Neural cell (in vitro differentiated cells): ENCODE measurements around the gene SERPINB3. TPM values are rescaled to one million over a fixed set of nuclear protein-coding genes. Genes with fewer than 3 reads are reported as not detected.
"Not testable (repeated sequence)": the region's sequence is repeated elsewhere in the genome, so short reads cannot be mapped to it uniquely, and the experiment has no call there.

ENCODE experiments used
- H2AFZ ChIP-seq: fragments of 200-600, 300-800 bp; sonication (generic), shearing (Covaris generic); 2 replicates; pipeline ENCODE4 v1.6.0; 2014; ENCODE audit warnings: low read depth, mild to moderate bottlenecking, antibody characterized with exemption, low read length, moderate library complexity
- H3F3A ChIP-seq: fragments of 200-600 bp; shearing (Covaris generic); 2 replicates; pipeline ENCODE4 v1.6.1; 2016; ENCODE audit warnings: mild to moderate bottlenecking, moderate library complexity, mixed read lengths, antibody characterized with exemption, low read length; ENCODE audit not compliant: insufficient read depth, poor library complexity, severe bottlenecking
- H3K27ac ChIP-seq: fragments of 200-600, 300-800 bp; sonication (generic), shearing (Covaris generic); 2 replicates; pipeline ENCODE4 v1.5.1; 2014; ENCODE audit warnings: mild to moderate bottlenecking, low read length, moderate library complexity
- H3K27me3 ChIP-seq: fragments of 300-800, 200-600 bp; sonication (generic), shearing (Covaris generic); 2 replicates; pipeline ENCODE4 v1.6.0; 2014; ENCODE audit warnings: mild to moderate bottlenecking, low read depth, low read length, moderate library complexity; ENCODE audit not compliant: insufficient read depth
- H3K36me3 ChIP-seq: fragments of 300-800, 200-600 bp; sonication (generic), shearing (Covaris generic); 2 replicates; pipeline ENCODE4 v1.5.1; 2014; ENCODE audit warnings: mild to moderate bottlenecking, antibody characterized with exemption, low read length, moderate library complexity; ENCODE audit not compliant: insufficient read depth
- H3K4me2 ChIP-seq: fragments of 300-800, 200-600 bp; sonication (generic), shearing (Covaris generic); 2 replicates; pipeline ENCODE4 v1.6.0; 2014; ENCODE audit warnings: mild to moderate bottlenecking, low read length
- H3K4me3 ChIP-seq: fragments of 300-800, 200-600 bp; sonication (generic), shearing (Covaris generic); 2 replicates; pipeline ENCODE4 v1.5.1; 2014; ENCODE audit warnings: mild to moderate bottlenecking, low read length, moderate library complexity
- H3K79me2 ChIP-seq: fragments of 200-600 bp; shearing (Covaris generic); replicated peaks from 2 replicates; pipeline ENCODE4 v1.6.0; 2014; ENCODE audit warnings: mild to moderate bottlenecking, low read length, moderate library complexity; ENCODE audit not compliant: insufficient read depth
- H3K9ac ChIP-seq: fragments of 300-800, 200-600 bp; sonication (generic), shearing (Covaris generic); 2 replicates; pipeline ENCODE4 v1.6.1; 2016; ENCODE audit warnings: mild to moderate bottlenecking, low read length, mixed read lengths
- H3K9me2 ChIP-seq: fragments of 200-600 bp; shearing (Covaris generic); 2 replicates; pipeline ENCODE4 v1.6.1; 2016; ENCODE audit warnings: mild to moderate bottlenecking, low read length, mixed read lengths; ENCODE audit not compliant: insufficient read depth
- H3K9me3 ChIP-seq: fragments of 200-600, 300-800 bp; sonication (generic), shearing (Covaris generic); 2 replicates; pipeline ENCODE4 v1.6.1; 2016; ENCODE audit warnings: mild to moderate bottlenecking, mixed run types, low read length, moderate library complexity, mixed read lengths
- H4K20me1 ChIP-seq: fragments of 200-600 bp; shearing (Covaris generic); 2 replicates; pipeline ENCODE4 v1.6.1; 2016; ENCODE audit warnings: mild to moderate bottlenecking, mixed run types; ENCODE audit not compliant: insufficient read depth
- CTCF ChIP-seq: fragments of 450-650 bp; IDR thresholded peaks from 2 replicates; pipeline ENCODE4 v1.5.1; 2014; ENCODE audit warnings: antibody characterized with exemption, mild to moderate bottlenecking, moderate library complexity; ENCODE audit not compliant: poor library complexity, severe bottlenecking
- EP300 ChIP-seq: fragments of 450-650 bp; conservative IDR thresholded peaks from 2 replicates; pipeline ENCODE4 v1.6.1; 2014; ENCODE audit warnings: antibody characterized with exemption, mild to moderate bottlenecking, moderate library complexity; ENCODE audit not compliant: poor library complexity, severe bottlenecking
- EZH2 ChIP-seq: fragments of 200-600, 300-800 bp; shearing (Covaris generic), sonication (generic); IDR thresholded peaks from 2 replicates; pipeline ENCODE4 v1.6.1; 2014; ENCODE audit warnings: antibody characterized with exemption, low read length, borderline replicate concordance, mild to moderate bottlenecking; ENCODE audit not compliant: insufficient read depth, poor library complexity, severe bottlenecking
- MXI1 ChIP-seq: fragments of 450-650 bp; conservative IDR thresholded peaks from 2 replicates; pipeline ENCODE4 v1.6.1; 2014; ENCODE audit warnings: antibody characterized with exemption, mild to moderate bottlenecking; ENCODE audit not compliant: poor library complexity, severe bottlenecking
- POLR2AphosphoS5 ChIP-seq: IDR thresholded peaks from 2 replicates; pipeline ENCODE4 v1.6.1; 2012
- RAD21 ChIP-seq: fragments of 450-650 bp; conservative IDR thresholded peaks from 2 replicates; pipeline ENCODE4 v1.6.1; 2014; ENCODE audit warnings: antibody characterized with exemption, mild to moderate bottlenecking, moderate library complexity
- REST ChIP-seq: IDR thresholded peaks from 2 replicates; pipeline ENCODE4 v1.6.1; 2012; ENCODE audit warnings: borderline replicate concordance
- SMC3 ChIP-seq: fragments of 450-650 bp; conservative IDR thresholded peaks from 2 replicates; pipeline ENCODE4 v1.6.1; 2014; ENCODE audit warnings: antibody characterized with exemption, mild to moderate bottlenecking, moderate library complexity; ENCODE audit not compliant: poor library complexity
- TAF1 ChIP-seq: IDR thresholded peaks from 2 replicates; pipeline ENCODE4 v1.6.1; 2012; ENCODE audit warnings: low read depth
- polyA plus RNA-seq: library from polyadenylated mRNA; depleted of rRNA; stranded (reverse); fragments of >200 nt; gene quantifications from 2 replicates; pipeline ENCODE4 v1.2.3, GENCODE V29; 2014

SERPINB3 gene
- polyA plus RNA-seq, 1 donor from 2014 or later = not detected

DNA sequence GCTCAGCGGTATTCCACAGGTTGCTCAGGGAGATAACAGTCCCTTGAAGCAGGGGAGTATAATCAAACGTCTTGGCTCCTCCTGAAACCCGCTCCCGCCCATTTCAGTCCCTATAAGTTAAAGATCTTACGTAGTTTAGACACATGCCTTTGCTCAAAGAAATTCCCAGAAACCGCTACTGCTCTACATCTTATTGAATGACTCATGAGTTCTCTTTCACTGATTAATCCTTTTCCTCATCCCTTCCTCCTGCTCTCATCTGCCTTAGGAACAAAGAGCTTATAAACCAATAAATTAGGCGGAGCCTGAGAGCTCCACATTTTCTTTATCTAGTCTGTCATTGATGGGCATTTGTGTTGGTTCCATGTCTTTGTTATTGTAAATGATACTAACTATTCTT, 13.5 kb downstream of the SERPINB3 start:
- H3K27ac ChIP-seq = no peak overlapping the region
- no peaks in the 10 kb centered on the region for H3K36me3 ChIP-seq
- H3K4me3 ChIP-seq = no peak overlapping the region
- no peak overlapping the region for H2AFZ ChIP-seq
- H3K79me2 ChIP-seq = no peaks in the 10 kb centered on the region
- H4K20me1 ChIP-seq = no peaks in the 10 kb centered on the region
- no peaks in the 10 kb centered on the region for H3F3A ChIP-seq
- H3K4me2 ChIP-seq = no peak overlapping the region
- TF ChIP-seq POLR2AphosphoS5 (no peak), TAF1 (no peak), RAD21 (no peak), SMC3 (no peak), MXI1 (no peak), REST (no peak), EZH2 (no peak), EP300 (no peak)
- H3K9me3 ChIP-seq = no peaks in the 10 kb centered on the region
- H3K9ac ChIP-seq = no peak overlapping the region
- H3K27me3 ChIP-seq = no peaks in the 10 kb centered on the region
- H3K9me2 ChIP-seq = no peaks in the 10 kb centered on the region

DNA sequence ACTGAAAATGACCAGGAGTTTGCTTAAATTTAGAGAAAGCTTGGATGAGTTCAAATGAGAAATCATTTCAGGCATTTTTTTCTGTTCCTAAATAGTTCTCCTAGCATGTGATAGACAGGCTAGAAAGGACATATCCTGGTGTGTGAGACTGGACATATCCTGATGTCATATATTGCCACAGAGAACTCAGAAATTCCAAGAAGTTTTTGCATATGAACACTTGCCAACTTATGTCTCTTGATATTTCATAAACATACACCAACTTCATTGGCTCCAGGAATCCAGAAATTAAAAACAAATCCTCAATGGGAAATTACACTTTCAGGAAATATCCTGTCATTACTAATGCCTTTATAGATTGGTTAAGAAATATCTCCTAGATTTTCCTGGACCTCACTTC, 14.8 kb downstream of the SERPINB3 start:
- TF ChIP-seq SMC3 (no peak), EP300 (no peak), REST (no peak), TAF1 (no peak), EZH2 (no peak), POLR2AphosphoS5 (no peak), MXI1 (no peak), CTCF (no peak)
- H2AFZ ChIP-seq = no peak overlapping the region

DNA sequence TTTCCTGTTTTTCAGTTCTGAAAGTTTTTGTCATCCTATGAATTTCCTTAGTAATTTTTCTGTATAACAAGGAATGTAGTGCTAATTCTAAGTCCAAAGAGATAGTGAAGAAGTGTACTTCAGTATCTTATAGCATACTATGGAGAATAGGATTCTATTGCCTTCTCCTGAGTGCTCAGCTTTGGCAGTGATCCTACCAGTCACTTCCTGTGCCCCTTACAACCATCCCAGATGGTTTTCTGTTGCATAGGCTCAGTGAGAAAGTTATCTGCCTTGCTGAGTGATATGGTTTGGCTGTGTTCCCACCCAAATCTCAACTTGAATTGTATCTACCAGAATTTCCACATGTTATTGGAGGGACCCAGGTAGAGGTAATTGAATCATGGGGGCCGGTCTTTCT, 17.0 kb downstream of the SERPINB3 start:
- not testable (repeated sequence) for H3K4me3 ChIP-seq, H3K36me3 ChIP-seq, H3K9me2 ChIP-seq, H4K20me1 ChIP-seq, H3K4me2 ChIP-seq, H3K27ac ChIP-seq, H3K79me2 ChIP-seq, H2AFZ ChIP-seq, H3K9me3 ChIP-seq, H3K27me3 ChIP-seq, H3K9ac ChIP-seq, H3F3A ChIP-seq

More for the DNA sequence above, 14.8 kb downstream of the SERPINB3 start:
- H3K4me3 ChIP-seq = no peak overlapping the region
- no peak overlapping the region for H3K27ac ChIP-seq
- H3F3A ChIP-seq = no peaks in the 10 kb centered on the region
- no peaks in the 10 kb centered on the region for H4K20me1 ChIP-seq
- no peaks in the 10 kb centered on the region for H3K27me3 ChIP-seq
- no peaks in the 10 kb centered on the region for H3K9me3 ChIP-seq
- H3K4me2 ChIP-seq = no peak overlapping the region
- H3K36me3 ChIP-seq = no peaks in the 10 kb centered on the region
- no peaks in the 10 kb centered on the region for H3K9me2 ChIP-seq
- H3K9ac ChIP-seq = no peak overlapping the region
- no peaks in the 10 kb centered on the region for H3K79me2 ChIP-seq

- H3K9me2 ChIP-seq, H3K9ac ChIP-seq, H3K4me2 ChIP-seq, H3K79me2 ChIP-seq, H3K4me3 ChIP-seq, H3K27ac ChIP-seq, H3K9me3 ChIP-seq, H2AFZ ChIP-seq, H3K36me3 ChIP-seq, H3K27me3 ChIP-seq, H4K20me1 ChIP-seq, H3F3A ChIP-seq: not testable (repeated sequence)
Observed at GRCh38 chr18:63644142-63644541, 17.6 kb downstream of the SERPINB3 start, which contains the start of gene SERPINB4. Gene SERPINB4 (minus strand): TSS chr18:63644256. CDS start chr18:63643577, 679 bp downstream.
